WTC11 (cell line): ENCODE data around the gene IPPK. TPM values are rescaled to one million over a fixed set of nuclear protein-coding genes. Genes with fewer than 3 reads are reported as not detected.

Source experiments
- ATAC-seq: fragments of 200-7000 bp; cut with Tn5 transposase; 2 replicates; pipeline ENCODE4 v1.10.0; 2021; ENCODE audit warnings: mild to moderate bottlenecking, moderate library complexity
- CTCF ChIA-PET: fragments of 300-600 bp; sonication (Branson Sonifier 250); formaldehyde crosslinking; loops from one replicate; lab custom pipeline; 2021; ENCODE audit warnings: antibody characterized with exemption; lab: Charles Lee
- POLR2A ChIA-PET: fragments of 350-600 bp; sonication (Branson Sonifier 250); formaldehyde crosslinking; loops from one replicate; lab custom pipeline; 2021; ENCODE audit warnings: antibody characterized with exemption; lab: Charles Lee
- DNase-seq: peaks from one replicate; pipeline ENCODE4 v3.0.0; 2021; ENCODE audit warnings: low spot score
- H3K27ac Mint-ChIP-seq: 2 replicates; pipeline ENCODE4 v1.8.0; 2021; ENCODE audit warnings: mixed read lengths
- H3K27me3 Mint-ChIP-seq: 2 replicates; pipeline ENCODE4 v1.8.0; 2021; ENCODE audit warnings: low read depth, mild to moderate bottlenecking, moderate library complexity, mixed read lengths
- H3K36me3 Mint-ChIP-seq: 2 replicates; pipeline ENCODE4 v1.8.0; 2021; ENCODE audit warnings: mixed read lengths
- H3K4me1 Mint-ChIP-seq: 2 replicates; pipeline ENCODE4 v1.8.0; 2022; ENCODE audit warnings: mixed read lengths
- H3K4me3 Mint-ChIP-seq: 2 replicates; pipeline ENCODE4 v1.8.0; 2021; ENCODE audit warnings: mild to moderate bottlenecking, moderate library complexity, mixed read lengths
- H3K9me3 Mint-ChIP-seq: 2 replicates; pipeline ENCODE4 v1.8.0; 2021; ENCODE audit warnings: mixed read lengths
- ATF1 ChIP-seq: sonication (generic); formaldehyde crosslinking; IDR thresholded peaks from 2 replicates; pipeline ENCODE4 v1.8.1; 2023; ENCODE audit warnings: mild to moderate bottlenecking, moderate library complexity, missing genetic modification reagents
- ATF6 ChIP-seq: sonication (generic); formaldehyde crosslinking; IDR thresholded peaks from 2 replicates; pipeline ENCODE4 v1.8.1; 2023; ENCODE audit warnings: mild to moderate bottlenecking, missing genetic modification reagents
- FOXP4 ChIP-seq: sonication (generic); formaldehyde crosslinking; IDR thresholded peaks from 2 replicates; pipeline ENCODE4 v1.8.0; 2022; ENCODE audit warnings: mild to moderate bottlenecking, missing genetic modification reagents
- GTF2I ChIP-seq: fragments of 250-450 bp; sonication (Bioruptor Pico); conservative IDR thresholded peaks from 2 replicates; pipeline ENCODE4 v1.4.0; 2021; ENCODE audit warnings: mild to moderate bottlenecking
- IRF1 ChIP-seq: sonication (generic); formaldehyde crosslinking; IDR thresholded peaks from 2 replicates; pipeline ENCODE4 v1.8.0; 2023; ENCODE audit warnings: missing genetic modification reagents
- KAT7 ChIP-seq: sonication (generic); formaldehyde crosslinking; IDR thresholded peaks from 2 replicates; pipeline ENCODE4 v1.8.1; 2023; ENCODE audit warnings: missing genetic modification reagents, mild to moderate bottlenecking, borderline replicate concordance
- MAX ChIP-seq: sonication (generic); formaldehyde crosslinking; IDR thresholded peaks from 2 replicates; pipeline ENCODE4 v1.8.0; 2022; ENCODE audit warnings: mild to moderate bottlenecking, missing genetic modification reagents
- NFATC4 ChIP-seq: fragments of 250-450 bp; sonication (Bioruptor Pico); IDR thresholded peaks from 2 replicates; pipeline ENCODE4 v1.9.0; 2021; ENCODE audit warnings: mild to moderate bottlenecking
- PREB ChIP-seq: sonication (generic); formaldehyde crosslinking; IDR thresholded peaks from 2 replicates; pipeline ENCODE4 v1.8.1; 2022; ENCODE audit warnings: mild to moderate bottlenecking, missing genetic modification reagents, moderate library complexity, borderline replicate concordance
- TCF7 ChIP-seq: sonication (generic); formaldehyde crosslinking; IDR thresholded peaks from 2 replicates; pipeline ENCODE4 v1.8.0; 2022; ENCODE audit warnings: mild to moderate bottlenecking, low read depth, missing genetic modification reagents, moderate library complexity
- USF1 ChIP-seq: sonication (generic); formaldehyde crosslinking; IDR thresholded peaks from 2 replicates; pipeline ENCODE4 v1.8.0; 2022; ENCODE audit warnings: mild to moderate bottlenecking, missing genetic modification reagents
- ZBTB43 ChIP-seq: sonication (generic); formaldehyde crosslinking; IDR thresholded peaks from 2 replicates; pipeline ENCODE4 v1.8.1; 2023; ENCODE audit warnings: mild to moderate bottlenecking, missing genetic modification reagents
- ZMAT4 ChIP-seq: fragments of 250-450 bp; sonication (Bioruptor Pico); IDR thresholded peaks from 2 replicates; pipeline ENCODE4 v1.9.0; 2021; ENCODE audit warnings: mild to moderate bottlenecking
- ZNF121 ChIP-seq: sonication (generic); formaldehyde crosslinking; IDR thresholded peaks from 2 replicates; pipeline ENCODE4 v1.8.0; 2023; ENCODE audit warnings: missing genetic modification reagents
- ZNF232 ChIP-seq: sonication (generic); formaldehyde crosslinking; IDR thresholded peaks from 2 replicates; pipeline ENCODE4 v1.8.0; 2022; ENCODE audit warnings: mild to moderate bottlenecking, missing genetic modification reagents
- ZNF263 ChIP-seq: sonication (generic); formaldehyde crosslinking; IDR thresholded peaks from 2 replicates; pipeline ENCODE4 v1.8.1; 2022; ENCODE audit warnings: low read depth, mild to moderate bottlenecking, moderate library complexity, missing genetic modification reagents
- ZNF317 ChIP-seq: sonication (generic); formaldehyde crosslinking; IDR thresholded peaks from 2 replicates; pipeline ENCODE4 v1.8.1; 2023; ENCODE audit warnings: low read depth, mild to moderate bottlenecking, moderate library complexity, missing genetic modification reagents, borderline replicate concordance
- ZNF425 ChIP-seq: fragments of 250-450 bp; sonication (Bioruptor Pico); conservative IDR thresholded peaks from 2 replicates; pipeline ENCODE4 v1.9.0; 2021; ENCODE audit warnings: mild to moderate bottlenecking
- total RNA-seq: library from RNA; stranded (reverse); gene quantifications from 3 replicates; pipeline ENCODE4 v1.2.3, GENCODE V29; 2021

IPPK gene
- total RNA-seq, 1 experiment from 2014 or later: 8.6 TPM

GRCh38 chr9:92666236-92666635, 3.7 kb downstream of the IPPK start (continued):
- TF ChIP-seq IRF1 (CRISPR knock-in tag): no peak
- TF ChIP-seq, all 79 proteins: peak for 0

GRCh38 chr9:92665836-92666235, 4.1 kb downstream of the IPPK start:
- ChIA-PET CTCF (no interaction called here), POLR2A (no interaction called here)
- ATAC-seq: no peak
- H3K4me1 Mint-ChIP-seq: peaks cover 22% of the 10 kb centered on the region
- H3K4me3 Mint-ChIP-seq: no peak overlapping the region
- peak overlapping the region; percentile 55 for H3K27ac Mint-ChIP-seq
- no peak for DNase-seq
- TF ChIP-seq USF1 (no peak), MAX (CRISPR knock-in tag) (no peak), FOXP4 (CRISPR knock-in tag) (no peak), ZNF121 (CRISPR knock-in tag) (no peak), NFATC4 (no peak), ZNF425 (CRISPR knock-in tag) (no peak), TCF7 (no peak), ZNF232 (CRISPR knock-in tag) (no peak), ATF1 (no peak), ATF6 (CRISPR knock-in tag) (no peak), ZNF317 (CRISPR knock-in tag) (no peak), KAT7 (CRISPR knock-in tag) (no peak), GTF2I (CRISPR knock-in tag) (no peak), ZBTB43 (CRISPR knock-in tag) (no peak), ZNF263 (no peak), PREB (CRISPR knock-in tag) (no peak), ZMAT4 (CRISPR knock-in tag) (no peak)
- H3K9me3 Mint-ChIP-seq: no peaks in the 10 kb centered on the region
- H3K27me3 Mint-ChIP-seq: no peaks in the 10 kb centered on the region
- H3K36me3 Mint-ChIP-seq: no peaks in the 10 kb centered on the region
